Neutrophil (primary cell): ENCODE measurements around the gene BNIP3.

ENCODE experiments used
- H3K27ac ChIP-seq: fragments of 200-600 bp; sonication (generic); 2 replicates; pipeline ENCODE4 v1.5.1; 2016; ENCODE audit warnings: mild to moderate bottlenecking, moderate library complexity
- H3K27me3 ChIP-seq: fragments of 200-600 bp; sonication (generic); 2 replicates; pipeline ENCODE4 v1.6.0; 2016; ENCODE audit warnings: mild to moderate bottlenecking
- H3K36me3 ChIP-seq: fragments of 200-600 bp; sonication (generic); 2 replicates; pipeline ENCODE4 v1.5.1; 2017
- H3K4me1 ChIP-seq, 2 experiments: fragments of 200-600 bp in 1 of 2; sonication (generic) in 1 of 2; 1 replicate in 1 of 2; 2 replicates in 1 of 2; pipeline versions ENCODE4 v1.5.1 to v1.6.1; 2013 to 2016; ENCODE audit warnings: low read depth in 1 of 2, low read length in 1 of 2, mild to moderate bottlenecking in 1 of 2, moderate library complexity in 1 of 2; ENCODE audit not compliant: control insufficient read depth in 1 of 2, insufficient read depth in 1 of 2
- H3K4me3 ChIP-seq, 2 experiments: fragments of 200-600 bp in 1 of 2; sonication (generic) in 1 of 2; 1 replicate in 1 of 2; 2 replicates in 1 of 2; pipeline ENCODE4 v1.5.1; 2013 to 2016; ENCODE audit warnings: low read depth in 1 of 2, low read length in 1 of 2, mild to moderate bottlenecking in 1 of 2, moderate library complexity in 1 of 2
- H3K9me3 ChIP-seq: fragments of 200-600 bp; sonication (generic); 2 replicates; pipeline ENCODE4 v1.5.1; 2016
- TF ChIP-seq, protein P1 (sequence below): fragments of 200-600 bp; sonication (generic); IDR thresholded peaks from 2 replicates; pipeline ENCODE4 v1.5.1; 2016; ENCODE audit warnings: antibody characterized with exemption

BNIP3 gene

DNA sequence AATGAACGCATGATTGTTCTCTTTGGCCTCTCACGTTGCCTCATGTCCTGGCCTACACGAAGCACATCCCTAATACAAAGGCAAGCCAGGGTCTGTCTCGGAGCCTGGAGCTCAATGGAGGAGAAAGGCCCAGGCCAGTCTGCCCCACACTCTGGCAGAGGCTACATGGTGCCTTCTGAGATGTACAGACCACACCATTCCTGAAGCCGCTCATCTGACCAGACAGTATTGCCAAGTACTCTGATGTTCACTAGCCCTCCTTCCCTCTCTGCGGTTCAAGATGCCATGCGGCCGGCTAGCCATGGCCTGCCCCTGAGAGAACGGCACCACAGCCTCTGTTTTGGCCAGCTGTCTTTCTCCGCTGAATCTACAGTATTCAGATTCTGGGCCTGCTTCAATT is 5.9 kb downstream of the BNIP3 start:
- TF ChIP-seq, protein P1, sequence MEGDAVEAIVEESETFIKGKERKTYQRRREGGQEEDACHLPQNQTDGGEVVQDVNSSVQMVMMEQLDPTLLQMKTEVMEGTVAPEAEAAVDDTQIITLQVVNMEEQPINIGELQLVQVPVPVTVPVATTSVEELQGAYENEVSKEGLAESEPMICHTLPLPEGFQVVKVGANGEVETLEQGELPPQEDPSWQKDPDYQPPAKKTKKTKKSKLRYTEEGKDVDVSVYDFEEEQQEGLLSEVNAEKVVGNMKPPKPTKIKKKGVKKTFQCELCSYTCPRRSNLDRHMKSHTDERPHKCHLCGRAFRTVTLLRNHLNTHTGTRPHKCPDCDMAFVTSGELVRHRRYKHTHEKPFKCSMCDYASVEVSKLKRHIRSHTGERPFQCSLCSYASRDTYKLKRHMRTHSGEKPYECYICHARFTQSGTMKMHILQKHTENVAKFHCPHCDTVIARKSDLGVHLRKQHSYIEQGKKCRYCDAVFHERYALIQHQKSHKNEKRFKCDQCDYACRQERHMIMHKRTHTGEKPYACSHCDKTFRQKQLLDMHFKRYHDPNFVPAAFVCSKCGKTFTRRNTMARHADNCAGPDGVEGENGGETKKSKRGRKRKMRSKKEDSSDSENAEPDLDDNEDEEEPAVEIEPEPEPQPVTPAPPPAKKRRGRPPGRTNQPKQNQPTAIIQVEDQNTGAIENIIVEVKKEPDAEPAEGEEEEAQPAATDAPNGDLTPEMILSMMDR = no peak
- no peaks in the 10 kb centered on the region for H3K9me3 ChIP-seq
- no peak overlapping the region for H3K4me3 ChIP-seq
- peaks cover 7% of the 10 kb centered on the region for H3K36me3 ChIP-seq
- no peak overlapping the region for H3K27ac ChIP-seq
- peaks cover 2% of the 10 kb centered on the region in 2 experiments for H3K4me1 ChIP-seq
- peaks cover 31% of the 10 kb centered on the region for H3K27me3 ChIP-seq

DNA sequence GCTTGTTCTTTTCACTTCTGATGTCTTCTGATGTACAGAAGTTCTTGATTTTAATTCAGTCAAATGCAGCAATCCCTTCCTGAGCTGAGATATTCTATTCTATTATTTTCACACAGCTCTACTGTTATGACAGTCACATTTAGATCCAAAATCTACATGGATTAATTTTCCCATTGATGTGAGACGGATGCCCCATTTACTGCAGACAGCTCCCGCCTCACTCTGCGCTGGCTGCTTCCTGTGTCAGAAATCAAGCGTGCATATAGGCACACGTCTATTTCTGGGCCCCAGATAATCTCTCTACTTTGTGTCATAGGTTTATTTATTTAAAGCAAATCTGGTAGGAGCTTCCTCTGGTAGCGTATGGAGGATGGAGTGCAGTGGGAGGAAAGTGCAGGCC is 6.7 kb downstream of the BNIP3 start:
- Histone ChIP-seq H3K27me3 (peaks cover 23% of the 10 kb centered on the region), H3K4me3 (no peak overlapping the region), H3K36me3 (peaks cover 15% of the 10 kb centered on the region), H3K9me3 (no peaks in the 10 kb centered on the region), H3K4me1 (no peaks in the 10 kb centered on the region), H3K27ac (no peak overlapping the region)
- TF ChIP-seq, protein P1 = no peak

DNA sequence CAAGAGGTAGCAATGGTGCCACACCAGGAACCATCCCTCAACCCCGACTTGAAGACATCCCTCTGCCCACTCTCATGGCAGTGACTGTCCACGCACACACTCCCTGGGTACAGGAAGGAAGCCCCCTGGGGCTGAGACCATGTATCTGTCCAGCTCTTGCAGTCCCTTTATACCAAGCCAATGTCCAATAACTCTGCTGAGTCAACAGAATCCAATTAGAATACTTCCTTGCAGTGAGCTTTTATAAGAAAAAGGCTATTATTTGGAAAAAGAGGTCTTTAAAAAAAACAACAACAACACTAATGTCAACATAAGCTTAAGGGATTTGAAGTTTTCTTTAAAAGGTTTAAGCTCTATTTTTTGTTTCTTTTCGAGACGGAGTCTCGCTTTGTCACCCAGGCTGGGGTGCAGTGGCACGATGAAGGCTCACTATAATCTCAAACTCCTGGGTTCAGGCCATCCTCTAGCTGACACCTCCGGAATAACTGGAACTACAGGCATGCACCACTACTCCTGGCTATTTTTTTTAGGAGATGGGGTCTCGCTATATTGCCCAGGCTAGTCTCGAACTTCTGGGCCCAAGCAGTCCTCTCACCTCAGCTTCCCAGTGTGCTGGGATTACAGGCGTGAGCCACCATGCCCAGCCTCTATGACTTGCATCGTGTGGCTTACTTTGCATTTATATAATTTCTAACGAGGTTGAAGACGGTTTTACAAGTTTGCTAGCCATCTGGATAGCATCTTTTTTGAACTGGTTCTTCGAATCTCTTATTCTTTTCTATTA is 7.5 kb downstream of the BNIP3 start:
- Histone ChIP-seq H3K4me1 (no peaks in the 10 kb centered on the region), H3K36me3 (peaks cover 23% of the 10 kb centered on the region), H3K9me3 (no peaks in the 10 kb centered on the region), H3K27me3 (peaks cover 16% of the 10 kb centered on the region), H3K27ac (no peak overlapping the region), H3K4me3 (no peak overlapping the region)
- TF ChIP-seq, protein P1 = no peak

DNA sequence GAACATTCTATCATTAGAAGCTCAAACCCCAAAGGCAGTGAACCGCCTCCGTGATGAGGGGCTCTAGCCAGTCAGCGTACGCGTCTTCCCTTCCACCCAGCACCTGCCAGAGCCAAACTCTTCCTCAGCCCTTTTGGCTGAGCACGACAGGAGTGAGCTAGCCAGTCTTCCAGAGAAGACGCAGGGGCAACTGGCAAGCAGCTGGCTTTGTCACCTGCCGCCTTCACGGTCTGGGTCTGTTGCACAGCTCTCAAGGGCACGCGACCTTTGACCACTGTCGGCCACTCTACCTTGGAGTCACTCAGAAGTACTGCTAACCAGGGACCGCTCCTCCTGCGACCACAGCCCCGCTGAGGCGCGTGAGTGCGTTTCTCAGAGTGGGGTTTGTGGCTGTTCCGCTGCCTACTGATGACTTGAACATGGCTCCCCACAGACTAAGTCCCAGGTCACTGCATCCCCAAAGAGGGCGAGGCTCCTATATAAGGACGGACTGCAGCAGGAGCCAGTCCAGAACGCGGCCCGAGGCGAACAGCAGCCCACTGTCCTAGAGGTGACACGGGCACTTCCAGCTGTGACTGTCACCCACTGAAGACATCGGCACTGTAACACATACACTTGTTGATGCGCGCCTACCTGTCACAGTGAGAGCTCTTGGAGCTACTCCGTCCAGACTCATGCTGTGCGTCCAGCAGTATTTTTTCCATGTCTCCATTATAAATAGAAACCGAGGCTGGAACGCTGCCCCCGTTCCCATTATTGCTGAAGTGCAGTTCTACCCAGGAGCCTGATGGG is 8.4 kb downstream of the BNIP3 start:
- no peaks in the 10 kb centered on the region for H3K9me3 ChIP-seq
- peaks cover 25% of the 10 kb centered on the region for H3K36me3 ChIP-seq
- TF ChIP-seq, protein P1 = no peak
- no peak overlapping the region for H3K27ac ChIP-seq
- peaks cover 7% of the 10 kb centered on the region for H3K27me3 ChIP-seq
- no peaks in the 10 kb centered on the region for H3K4me1 ChIP-seq
- no peak overlapping the region for H3K4me3 ChIP-seq

DNA sequence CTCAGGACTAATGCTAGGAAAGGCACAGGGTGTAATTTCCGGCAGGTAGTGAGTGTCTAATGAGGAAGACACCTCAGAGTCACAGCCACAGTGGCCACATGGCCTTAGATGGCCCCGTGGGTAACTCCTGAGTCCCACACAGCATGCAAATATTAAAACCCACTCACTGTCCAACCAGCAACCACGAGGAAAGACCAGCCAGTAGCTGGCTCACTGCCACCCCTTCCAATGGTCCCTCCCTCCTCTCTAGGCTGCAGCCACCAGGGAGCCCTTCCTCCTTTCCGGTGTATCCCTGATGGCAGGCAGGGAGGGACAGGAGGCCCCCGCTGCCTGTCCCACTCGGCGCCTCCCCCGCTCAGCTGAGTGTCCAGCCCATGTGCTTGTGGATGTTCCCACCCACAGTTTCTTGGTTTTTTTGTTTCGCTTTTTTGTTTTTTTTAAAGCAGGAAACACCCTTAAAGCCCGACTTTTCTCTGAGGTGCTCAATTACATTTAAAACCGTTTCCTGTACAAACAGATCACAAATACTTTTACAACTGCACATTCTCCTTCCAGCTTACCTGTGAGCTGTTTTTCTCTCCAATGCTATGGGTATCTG is 9.2 kb downstream of the BNIP3 start:
- peaks cover 25% of the 10 kb centered on the region for H3K36me3 ChIP-seq
- no peaks in the 10 kb centered on the region for H3K27me3 ChIP-seq
- H3K4me3 ChIP-seq = no peak overlapping the region
- TF ChIP-seq, protein P1 = no peak
- H3K9me3 ChIP-seq = no peaks in the 10 kb centered on the region
- no peaks in the 10 kb centered on the region for H3K4me1 ChIP-seq
- H3K27ac ChIP-seq = no peak overlapping the region
